ENCODE results near the gene BIRC3. TPM values are rescaled to one million over a fixed set of nuclear protein-coding genes. Genes with fewer than 3 reads are reported as not detected.

BIRC3 gene
- total RNA-seq (10 to 100 TPM in 3 of 4 donors, 1 to 10 TPM in 1; 9.1 to 18.4 (median 13.2) TPM), polyA plus RNA-seq (10 to 100 TPM; 18.6 to 92.6 (median 84.8) TPM)

- WGBS, 2 donors: 1% methylated on average over 34 of the region's 34 CpGs
- H3K4me1 ChIP-seq: peaks cover 0 to 61% (median 31%) of the 10 kb centered on the region in 4 donors
- H3K36me3 ChIP-seq: no peaks in the 10 kb centered on the region
- DNase-seq: peak; percentile 92
- peak within 1 kb of the TSS; percentile 78 to 85 (median 83) for H3K27ac ChIP-seq
- H3K9me3 ChIP-seq: no peaks in the 10 kb centered on the region
- no peaks in the 10 kb centered on the region for H3K27me3 ChIP-seq
- TF ChIP-seq CTCF (IDR thresholded peaks at IDR 0.05): peak; percentile 38 to 73 (median 69)
- TF ChIP-seq POLR2AphosphoS5 (IDR thresholded peaks at IDR 0.05): peak; percentile 63 to 85 (median 78)
- peak in 1 of 4 donors; percentile 76 for TF ChIP-seq EP300 (IDR thresholded peaks at IDR 0.05)
- peak; percentile 8 to 68 for TF ChIP-seq POLR2A (IDR thresholded peaks at IDR 0.05)
- intact Hi-C loops (cut with DNase I): loop anchor here (2.0 kb wide), 1 partner anchor 30 kb away; the partner anchor contains the start of gene BIRC2
- H3K4me3 ChIP-seq: peak within 1 kb of the TSS; percentile 56 to 73 (median 64)
Observed at GRCh38 chr11:102317099-102317767, at the start of gene BIRC3. BIRC3 (plus strand) TSS chr11:102317484; CDS start chr11:102324510, 7,026 bp downstream.

- Histone ChIP-seq H3K4me3 (peak overlapping the region in 1 of 4 donors; percentile 38), H3K36me3 (no peaks in the 10 kb centered on the region), H3K27me3 (no peaks in the 10 kb centered on the region), H3K27ac (peak overlapping the region in 3 of 4 donors; percentile 17 to 54 (median 50)), H3K4me1 (peaks cover 0 to 16% (median 9%) of the 10 kb centered on the region in 4 donors), H3K9me3 (no peaks in the 10 kb centered on the region)
- intact Hi-C loops (cut with DNase I): loop anchor here (5.0 kb wide), 2 partner anchors 45 to 220 kb away; partner anchors contain the start of gene CFAP300
- 8 to 39% methylated on average over 5 of the region's 5 CpGs for WGBS, 2 donors
- TF ChIP-seq POLR2AphosphoS5 (IDR thresholded peaks at IDR 0.05) (peak in 1 of 4 donors; percentile 37), EP300 (IDR thresholded peaks at IDR 0.05) (no peak)
- no peak for DNase-seq
Observed at GRCh38 chr11:102267609-102268008, 49.7 kb upstream of the BIRC3 start.

GRCh38 chr11:102268083-102268984 is 49.0 kb upstream of the BIRC3 start:
- H3K27ac ChIP-seq: peak overlapping the region in 3 of 4 donors; percentile 17 to 54 (median 50)
- peak; percentile 85 for DNase-seq
- H3K4me3 ChIP-seq: peak overlapping the region; percentile 29 to 43 (median 40)
- peaks cover 0 to 16% (median 9%) of the 10 kb centered on the region in 4 donors for H3K4me1 ChIP-seq
- intact Hi-C loops (cut with DNase I): loop anchor here (5.0 kb wide), 2 partner anchors 46 to 221 kb away; partner anchors contain the start of gene CFAP300
- 4 to 18% methylated on average over 39 of the region's 39 CpGs for WGBS, 2 donors
- no peaks in the 10 kb centered on the region for H3K9me3 ChIP-seq
- no peaks in the 10 kb centered on the region for H3K36me3 ChIP-seq
- H3K27me3 ChIP-seq: no peaks in the 10 kb centered on the region
- peak in 1 of 4 donors; percentile 15 for TF ChIP-seq POLR2AphosphoS5 (IDR thresholded peaks at IDR 0.05)
- no peak for TF ChIP-seq POLR2A (IDR thresholded peaks at IDR 0.05)
- TF ChIP-seq EP300 (IDR thresholded peaks at IDR 0.05): no peak
- TF ChIP-seq CTCF (IDR thresholded peaks at IDR 0.05): peak in 1 of 4 experiments; percentile 33

- Histone ChIP-seq H3K4me1 (peaks cover 0 to 16% (median 9%) of the 10 kb centered on the region in 4 donors), H3K27me3 (no peaks in the 10 kb centered on the region), H3K36me3 (no peaks in the 10 kb centered on the region), H3K27ac (peak overlapping the region in 1 of 4 donors; percentile 54), H3K9me3 (no peaks in the 10 kb centered on the region), H3K4me3 (peak overlapping the region; percentile 29 to 43 (median 40))
- intact Hi-C loops (cut with DNase I): loop anchor here (5.0 kb wide), 2 partner anchors 47 to 222 kb away; partner anchors contain the start of gene CFAP300
- TF ChIP-seq POLR2AphosphoS5 (IDR thresholded peaks at IDR 0.05) (no peak), POLR2A (IDR thresholded peaks at IDR 0.05) (no peak), EP300 (IDR thresholded peaks at IDR 0.05) (no peak), CTCF (IDR thresholded peaks at IDR 0.05) (no peak)
- 6 to 16% methylated on average over 6 of the region's 6 CpGs for WGBS, 2 donors
- no peak for DNase-seq
Observed at GRCh38 chr11:102268985-102269470, 48.3 kb upstream of the BIRC3 start.

All from sigmoid colon (tissue), 7 donors.